Activated CD4-positive, alpha-beta T cell treated with anti-CD3 and anti-CD28 coated beads, Interleukin-2, amount 50 U/mL, for 24 hours (primary cell): Measurements from ENCODE around the gene HEATR5B.
A peak's percentile ranks its signal among the peaks of the same experiment; 100 is the strongest.
"Not testable (repeated sequence)": the region's sequence is repeated elsewhere in the genome, so short reads cannot be mapped to it uniquely, and the experiment has no call there.

Source experiments
- DNase-seq, 2 donors: peaks; one replicate each; pipeline ENCODE4 v3.0.0-alpha.2; 2020; ENCODE audit warnings: low read depth in 1 of 2, low spot score in 1 of 2

The HEATR5B gene

DNA sequence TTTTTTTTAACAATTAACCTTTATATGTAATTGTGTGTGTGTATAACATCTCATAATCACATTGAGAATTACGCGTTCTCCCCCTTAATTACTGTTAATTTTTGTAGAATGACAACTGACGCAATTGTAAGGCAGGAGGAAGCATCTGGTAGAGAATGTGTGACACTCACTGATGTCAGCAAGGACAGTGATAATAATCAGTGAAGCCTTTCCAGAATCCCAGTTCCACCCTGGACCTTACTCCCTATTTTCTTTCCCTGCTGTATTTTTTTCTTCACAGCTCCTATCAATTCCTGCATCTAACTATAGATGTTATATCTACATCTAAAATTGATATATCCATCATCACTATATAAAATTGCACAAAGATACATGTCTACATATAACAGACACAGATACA is 101.7 kb downstream of the HEATR5B start:
- no peak for DNase-seq

DNA sequence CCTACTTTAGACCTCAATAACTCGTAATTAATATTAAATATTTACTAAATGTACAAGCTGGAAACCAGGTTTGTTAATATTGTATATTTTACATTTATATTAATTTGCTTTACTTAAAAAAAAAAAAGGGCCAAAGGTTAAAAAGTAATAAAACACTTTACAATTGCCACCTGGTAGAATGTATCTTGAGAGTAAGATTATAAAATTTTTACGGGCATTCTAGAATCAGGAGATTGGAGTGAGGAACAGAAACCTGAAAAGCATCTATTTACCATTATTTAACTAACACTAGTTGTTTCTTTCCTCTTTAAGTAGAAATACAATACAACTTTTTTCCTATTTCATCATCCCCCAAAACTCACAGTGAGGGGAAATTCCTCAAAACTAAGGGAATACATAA is 102.3 kb downstream of the HEATR5B start:
- no peak for DNase-seq

DNA sequence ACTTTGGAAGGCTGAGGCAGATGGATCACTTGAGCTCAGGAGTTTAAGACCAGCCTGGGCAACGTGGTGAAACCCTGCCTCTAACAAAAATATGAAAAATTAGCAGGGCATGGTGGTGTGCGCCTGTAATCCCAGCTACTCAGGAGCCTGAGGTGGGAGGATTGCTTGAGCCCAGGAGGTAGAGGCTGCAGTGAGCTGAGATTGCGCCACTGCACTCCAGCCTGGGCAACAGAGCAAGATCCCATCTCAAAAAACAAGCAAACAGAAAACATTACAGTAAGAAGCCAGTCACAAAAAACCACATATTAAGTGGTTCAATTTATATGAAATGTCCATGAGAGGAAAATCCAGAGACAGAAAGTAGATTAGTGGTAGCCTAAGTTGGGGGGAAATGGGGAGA is 105.2 kb downstream of the HEATR5B start:
- not testable (repeated sequence) for DNase-seq

DNA sequence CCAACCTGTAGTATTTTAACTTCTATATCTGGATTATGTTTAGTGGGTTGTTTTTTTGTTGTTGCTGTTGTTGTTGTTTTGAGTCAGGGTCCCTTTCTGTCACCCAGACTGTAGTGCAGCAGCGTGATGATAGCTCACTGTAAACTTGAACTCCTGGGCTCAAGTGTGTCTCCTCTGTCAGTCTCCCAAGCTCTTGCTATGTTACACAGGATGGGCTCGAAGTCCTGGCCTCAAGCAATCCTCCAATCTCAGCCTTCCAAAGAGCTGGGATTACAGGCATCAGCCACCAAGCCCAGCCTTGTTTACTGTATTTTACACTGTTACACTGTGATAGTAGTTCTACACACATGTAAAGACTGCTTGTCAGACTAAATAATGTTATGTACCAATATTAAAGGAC is 108.1 kb downstream of the HEATR5B start:
- DNase-seq = no peak

DNA sequence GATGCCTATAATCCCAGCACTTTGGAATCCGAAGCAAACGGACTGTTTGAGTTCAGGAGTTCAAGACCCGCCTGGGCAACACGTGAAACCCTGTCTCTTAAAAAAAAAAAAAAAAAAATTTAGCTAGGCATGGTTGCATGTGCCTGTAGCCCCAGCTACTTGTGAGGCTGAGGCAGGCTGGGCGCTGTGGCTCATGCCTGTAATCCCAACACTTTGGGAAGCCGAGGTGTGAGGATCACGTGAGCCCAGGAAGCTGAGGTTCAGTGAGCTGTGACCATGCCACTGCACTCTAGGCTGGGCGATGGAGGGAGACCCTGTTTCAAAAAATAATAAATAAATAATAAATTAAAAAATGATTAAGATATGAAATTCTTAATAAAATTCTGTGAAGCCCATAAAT is 108.9 kb downstream of the HEATR5B start:
- DNase-seq = no peak

DNA sequence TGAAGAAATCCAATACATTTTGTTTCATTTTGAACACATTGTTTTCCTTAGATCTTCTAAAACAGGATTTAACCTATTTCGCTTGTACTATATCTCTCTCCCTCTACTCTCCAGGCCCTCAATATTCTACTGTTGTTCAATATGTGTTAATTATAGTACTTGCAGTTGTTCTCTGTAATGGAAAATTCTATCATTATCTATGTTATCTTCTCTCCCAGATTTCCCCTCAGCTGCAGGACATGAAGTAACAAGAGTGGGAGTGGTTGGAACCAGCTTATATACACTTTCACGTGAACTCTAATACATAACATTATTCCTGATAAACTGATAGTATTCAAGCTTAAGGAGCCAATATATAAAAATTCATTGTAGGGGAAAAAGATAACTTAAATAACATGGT is 110.9 kb downstream of the HEATR5B start:
- no peak for DNase-seq

DNA sequence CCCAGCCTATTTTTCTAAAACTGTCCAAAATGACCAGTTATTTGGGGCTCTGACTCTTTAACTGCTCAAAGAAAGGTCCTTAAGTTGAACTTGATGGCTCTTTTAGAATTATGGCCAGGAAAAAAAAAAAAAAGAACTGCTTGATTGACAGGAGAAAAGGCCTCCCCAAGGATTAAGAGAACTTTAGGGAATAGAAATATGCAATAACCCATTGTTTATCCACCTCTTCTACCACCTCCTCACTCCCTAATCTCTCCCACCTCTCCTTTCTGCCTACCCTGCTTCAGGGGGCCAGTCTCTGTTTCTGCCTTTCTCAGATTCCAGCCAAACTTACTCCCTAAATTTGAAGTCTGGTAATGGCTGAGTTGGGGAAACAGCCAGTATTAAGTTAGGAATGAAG is 112.2 kb downstream of the HEATR5B start:
- DNase-seq = no peak

DNA sequence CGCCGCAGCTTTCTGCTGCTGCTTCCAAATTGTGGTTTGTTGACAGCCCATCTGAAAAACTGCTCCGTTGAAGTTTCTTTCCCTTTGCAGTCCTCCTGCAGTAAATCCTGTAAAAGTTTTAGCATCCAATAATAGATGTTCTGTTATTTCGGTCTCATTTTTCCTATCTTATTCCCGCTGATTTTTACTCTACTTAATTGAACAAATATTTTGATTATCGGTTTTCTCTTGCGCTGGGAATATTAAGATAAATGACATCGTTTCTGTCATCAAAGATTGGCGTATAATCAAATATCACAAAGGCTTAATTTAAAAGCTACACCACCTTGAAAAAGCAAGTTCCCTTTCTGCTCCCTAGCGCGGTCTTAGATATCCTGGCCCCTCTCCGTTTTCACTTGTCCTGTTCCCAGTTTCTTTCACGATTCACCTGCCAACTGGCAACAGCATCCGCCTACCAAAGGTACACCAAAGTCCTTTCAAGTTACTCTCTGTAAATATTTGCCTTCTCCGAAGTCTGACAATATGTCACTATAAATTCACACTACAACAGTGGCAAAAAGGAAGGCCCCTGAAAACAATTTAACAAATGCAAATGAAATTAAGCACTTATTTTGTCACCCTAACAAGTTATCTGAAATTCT is 116.8 kb downstream of the HEATR5B start:
- no peak for DNase-seq

DNA sequence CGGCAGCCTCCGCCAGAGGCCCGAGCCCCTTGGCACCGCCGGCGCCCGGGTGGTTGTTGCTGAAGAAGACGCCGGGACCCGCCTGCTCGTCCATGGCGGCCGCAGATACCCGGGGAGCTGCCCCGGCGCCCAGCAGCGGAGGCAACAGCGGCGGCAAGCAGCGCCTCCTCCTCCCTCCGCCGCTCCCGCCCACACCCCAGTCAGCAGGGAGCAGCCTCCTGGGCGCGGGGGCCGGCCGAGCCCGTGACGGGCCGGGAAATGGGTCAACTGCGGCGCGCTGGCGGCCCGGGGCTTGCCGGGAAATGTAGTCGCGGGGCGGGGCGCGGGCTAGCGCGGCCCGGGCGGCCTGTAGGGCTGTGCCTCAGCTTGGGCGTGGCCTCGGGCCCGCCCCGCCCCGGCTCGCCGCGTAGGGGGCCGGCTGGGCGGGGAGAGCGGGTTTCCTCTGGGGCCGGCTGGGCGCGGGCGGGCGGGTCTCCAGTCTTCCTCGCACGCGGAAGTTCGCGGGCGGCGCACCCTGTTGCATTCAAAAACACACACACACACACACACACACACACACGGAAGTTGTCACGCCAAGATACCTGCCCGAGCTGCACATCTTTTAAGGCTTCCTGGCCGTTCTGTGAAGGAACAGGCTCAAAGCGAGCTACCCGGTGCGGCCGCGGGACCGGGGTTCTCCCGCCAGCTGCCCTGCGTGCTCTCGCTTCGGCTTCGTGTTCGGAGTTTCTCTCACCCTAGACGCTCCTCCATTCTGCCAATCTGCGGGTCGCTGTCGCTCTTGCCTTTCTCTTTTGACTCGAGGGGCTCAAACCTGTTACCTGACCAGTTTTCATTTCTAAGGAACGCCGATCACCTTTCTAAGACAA is 117.6 kb downstream of the HEATR5B start, which contains the start of gene STRN:
STRN (minus strand) TSS at position 167 of the 866 bp plus-strand sequence; CDS start at position 94, 73 bp downstream.
- DNase-seq = peak; percentile 93 to 96

DNA sequence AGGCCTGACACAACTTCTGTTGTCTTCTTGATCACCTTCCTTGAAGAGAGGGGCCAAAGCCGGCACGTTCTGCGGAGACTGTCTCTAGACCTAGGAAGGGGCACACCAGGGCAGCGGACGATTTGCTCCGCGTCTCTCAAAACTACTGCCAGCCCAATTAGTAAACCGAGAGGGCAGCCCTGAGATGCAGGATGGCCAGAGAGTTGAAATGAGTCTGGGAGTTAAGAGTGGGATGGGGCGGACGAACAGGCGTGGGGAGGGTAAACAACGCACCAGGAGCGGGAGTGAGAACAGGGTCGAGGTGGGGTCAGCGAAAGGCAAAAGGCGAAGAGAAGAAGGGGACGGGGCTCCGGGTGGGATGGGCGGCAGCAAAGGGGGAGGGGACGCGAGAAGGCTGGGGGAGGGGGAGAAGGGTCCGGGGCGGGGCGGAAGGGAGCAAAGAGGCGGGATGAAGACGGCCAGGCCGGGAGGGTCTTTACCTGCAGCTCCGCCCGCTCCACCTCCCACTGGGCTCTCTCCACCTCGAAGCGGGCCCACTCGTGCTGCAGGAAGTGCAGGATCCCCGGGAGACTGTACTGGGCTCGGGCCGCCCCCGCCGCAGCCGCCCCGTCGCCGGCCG is 118.3 kb downstream of the HEATR5B start:
- DNase-seq = peak in 1 of 2 donors; percentile 9

DNA sequence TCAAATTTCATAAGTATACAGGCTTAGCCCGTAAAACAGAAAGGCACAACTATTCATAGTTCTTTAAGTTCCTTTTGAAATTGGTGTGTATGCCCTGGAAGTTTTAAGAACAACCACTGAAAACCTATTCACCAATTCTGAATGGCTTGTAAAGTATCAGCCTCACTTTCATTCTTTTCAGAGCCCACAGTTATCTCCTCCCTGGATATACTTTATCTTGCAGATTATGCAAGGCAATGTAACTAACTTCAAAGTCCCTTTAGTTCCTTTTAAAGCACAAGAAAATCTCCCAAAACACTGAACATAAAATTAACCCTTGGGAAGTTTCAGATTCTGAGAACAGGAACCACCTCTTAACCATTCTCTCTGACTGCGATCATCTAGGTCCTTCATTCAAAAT is 119.0 kb downstream of the HEATR5B start:
- no peak for DNase-seq

DNA sequence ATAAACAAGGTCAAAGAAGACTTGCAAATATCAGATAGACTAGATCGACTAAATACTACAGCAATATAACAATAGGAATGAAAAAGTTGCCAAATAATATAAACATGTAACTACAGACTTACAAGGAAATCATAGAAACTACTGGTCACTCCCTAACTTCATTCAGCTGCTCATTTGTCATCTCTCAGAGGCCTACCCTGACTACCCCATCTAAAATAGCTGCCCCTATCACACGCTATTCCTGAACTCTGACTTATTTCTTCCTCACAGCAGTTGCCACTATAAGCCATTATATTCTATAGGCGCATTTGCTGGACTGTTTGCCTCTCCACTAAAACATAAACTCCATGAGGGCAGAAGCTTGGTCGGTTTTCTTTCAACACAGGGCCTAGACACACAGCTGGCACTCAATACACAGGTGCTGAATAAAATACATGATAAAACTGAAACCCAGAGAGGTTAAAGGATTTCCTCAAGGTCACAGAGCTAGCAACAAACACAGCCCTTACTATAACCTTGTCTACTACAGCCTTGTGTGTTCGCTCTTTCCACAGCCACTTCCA is 119.6 kb downstream of the HEATR5B start:
- no peak for DNase-seq

DNA sequence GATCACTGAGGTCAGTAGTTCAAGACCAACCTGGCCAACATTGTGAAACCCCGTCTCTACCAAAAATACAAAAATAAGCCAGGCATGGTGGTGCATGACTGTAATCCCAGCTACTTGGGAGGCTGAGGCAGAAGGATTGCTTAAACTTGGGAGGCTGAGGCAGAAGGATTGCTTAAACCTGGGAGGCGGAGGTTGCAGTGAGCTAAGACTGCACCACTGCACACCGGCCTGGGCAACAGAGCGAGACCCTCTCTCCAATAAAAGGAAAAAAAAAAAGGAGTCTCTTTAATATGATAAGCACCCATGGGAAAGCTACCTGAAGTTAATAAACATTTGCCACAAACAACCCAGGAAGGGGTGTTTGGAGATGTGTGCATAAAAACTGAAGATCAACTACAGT is 120.4 kb downstream of the HEATR5B start:
- no peak for DNase-seq

DNA sequence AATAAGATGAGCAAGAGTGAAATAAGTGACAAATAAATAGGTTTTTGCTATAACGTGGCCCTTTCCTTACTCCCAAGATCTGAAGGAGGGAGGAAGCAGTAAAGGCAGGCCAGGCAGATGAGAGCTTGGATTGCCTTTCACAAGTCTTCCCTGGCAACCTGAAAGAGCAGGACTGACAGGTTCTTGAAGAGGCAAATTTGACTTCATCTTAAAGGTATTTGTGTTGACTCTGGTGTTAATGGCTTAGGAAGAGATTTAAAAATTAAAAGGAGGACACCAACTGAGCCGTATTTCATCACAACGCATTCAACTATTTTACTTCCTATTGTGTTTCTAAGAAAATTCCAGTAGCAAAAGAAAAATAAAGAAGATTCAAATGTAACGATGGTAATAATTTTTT is 121.1 kb downstream of the HEATR5B start:
- no peak for DNase-seq

DNA sequence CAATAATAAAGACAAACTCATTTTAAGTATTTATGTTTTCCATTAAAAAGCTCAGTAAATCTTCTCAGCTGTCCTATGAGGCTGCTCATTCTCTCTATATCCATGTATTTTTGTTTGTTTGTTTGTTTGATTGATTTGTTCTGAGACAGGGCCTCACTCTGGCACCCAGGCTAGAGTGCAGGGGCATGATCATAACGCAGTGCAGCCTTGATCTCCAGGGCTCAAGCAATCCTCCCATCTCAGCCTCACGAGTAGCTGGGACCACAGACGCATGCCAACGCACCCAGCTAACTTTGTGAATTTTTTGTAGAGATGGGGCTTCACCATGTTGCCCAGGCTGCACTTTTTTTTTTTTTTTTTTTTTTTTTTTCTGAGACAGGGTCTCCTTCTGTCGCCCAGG is 123.4 kb downstream of the HEATR5B start:
- no peak for DNase-seq

DNA sequence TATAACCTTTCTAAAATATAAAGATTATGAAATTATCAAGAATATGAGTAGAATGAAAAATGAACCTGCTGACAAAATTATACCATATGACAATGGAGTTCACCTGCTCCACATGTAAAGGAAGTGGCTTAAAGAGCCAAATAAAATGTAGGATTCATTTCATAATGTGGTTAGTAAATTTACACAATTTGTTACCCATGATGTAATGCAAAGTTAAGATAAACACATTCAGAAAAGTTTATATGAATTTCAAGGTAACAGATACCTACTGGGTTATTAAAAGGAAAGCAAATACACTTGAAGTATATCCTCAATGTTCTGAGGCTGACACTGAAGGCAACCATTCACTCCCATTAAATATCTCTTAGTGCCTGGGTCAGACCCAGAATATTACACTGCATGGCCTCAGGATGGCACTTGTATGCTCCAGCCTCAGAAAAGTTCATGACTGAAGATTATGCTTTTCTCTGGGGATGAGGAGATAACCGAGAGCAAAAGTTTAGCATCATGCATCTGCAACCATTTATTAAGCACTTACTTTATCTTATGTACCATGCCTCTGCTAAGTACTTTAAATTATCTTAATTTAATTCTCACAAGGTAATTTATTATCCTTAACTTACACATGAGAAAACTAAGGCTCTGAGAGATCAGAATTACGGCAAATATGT is 124.0 kb downstream of the HEATR5B start:
- no peak for DNase-seq

DNA sequence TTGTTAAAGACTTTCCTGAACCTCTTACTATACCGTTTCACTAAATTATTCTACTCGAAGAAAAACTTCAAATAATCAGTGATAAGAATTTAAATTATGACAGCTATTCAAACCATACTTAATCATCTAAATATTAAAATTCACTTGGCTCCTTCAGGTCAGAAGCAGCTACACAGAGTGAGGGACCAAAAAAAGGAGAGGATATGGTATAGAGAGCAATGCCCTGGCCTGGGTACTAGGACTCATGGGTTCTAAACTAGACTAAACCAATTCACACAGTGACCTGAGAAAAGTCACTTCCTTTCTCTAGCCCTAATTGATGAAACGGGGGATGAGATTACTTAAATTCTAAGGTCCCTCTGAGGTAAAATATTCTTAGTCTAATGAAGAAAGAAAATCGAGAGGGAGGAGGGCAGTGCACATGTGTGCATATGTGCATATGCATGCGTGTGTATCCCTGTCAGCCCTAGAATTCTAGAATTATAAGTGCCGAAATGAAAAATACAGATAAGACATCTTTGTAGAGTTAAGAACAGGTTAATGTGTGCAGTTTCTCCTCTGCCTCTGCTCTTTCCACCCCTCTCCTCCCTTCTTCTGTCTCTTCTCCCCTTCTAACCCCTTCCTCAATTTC is 129.1 kb downstream of the HEATR5B start:
- DNase-seq = no peak

DNA sequence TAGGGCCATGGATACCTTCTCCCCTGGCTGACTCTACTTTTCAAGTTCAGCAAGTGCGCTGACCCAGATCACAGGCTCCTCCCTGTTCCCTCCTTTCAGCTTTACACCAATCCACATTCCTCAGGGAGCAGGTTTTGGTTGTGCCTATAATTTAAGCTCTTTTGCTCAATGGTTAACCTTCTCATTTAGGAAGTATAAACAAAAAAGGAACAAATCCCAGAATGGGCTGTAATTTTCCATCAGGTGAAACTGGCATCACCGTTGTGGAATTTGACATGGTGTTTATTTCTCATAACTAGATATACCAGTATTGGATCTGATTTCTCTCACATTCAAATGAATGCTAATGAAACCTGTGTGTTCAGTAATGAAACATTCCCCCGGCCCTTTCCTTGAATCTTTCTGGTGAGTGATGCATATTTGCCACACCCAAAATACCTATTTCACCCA is 131.4 kb downstream of the HEATR5B start:
- no peak for DNase-seq

DNA sequence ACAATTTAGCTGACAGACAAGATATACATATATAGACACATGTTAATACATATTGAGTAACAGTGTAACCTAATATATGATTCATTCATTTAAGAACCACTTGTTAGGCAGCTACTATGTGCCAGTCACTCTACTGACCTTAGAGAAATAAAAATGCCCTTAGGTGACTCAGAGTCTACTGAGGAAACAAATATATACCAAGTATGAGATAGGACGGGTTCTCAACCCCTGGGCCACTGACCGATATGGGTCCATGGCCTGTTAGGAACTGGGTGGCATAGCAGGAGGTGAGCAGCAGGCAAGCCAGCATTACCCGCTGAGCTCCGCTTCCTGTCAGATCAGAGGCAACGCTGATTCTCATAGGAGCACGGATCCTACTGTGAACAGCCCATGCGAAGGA is 132.6 kb downstream of the HEATR5B start:
- DNase-seq = no peak

DNA sequence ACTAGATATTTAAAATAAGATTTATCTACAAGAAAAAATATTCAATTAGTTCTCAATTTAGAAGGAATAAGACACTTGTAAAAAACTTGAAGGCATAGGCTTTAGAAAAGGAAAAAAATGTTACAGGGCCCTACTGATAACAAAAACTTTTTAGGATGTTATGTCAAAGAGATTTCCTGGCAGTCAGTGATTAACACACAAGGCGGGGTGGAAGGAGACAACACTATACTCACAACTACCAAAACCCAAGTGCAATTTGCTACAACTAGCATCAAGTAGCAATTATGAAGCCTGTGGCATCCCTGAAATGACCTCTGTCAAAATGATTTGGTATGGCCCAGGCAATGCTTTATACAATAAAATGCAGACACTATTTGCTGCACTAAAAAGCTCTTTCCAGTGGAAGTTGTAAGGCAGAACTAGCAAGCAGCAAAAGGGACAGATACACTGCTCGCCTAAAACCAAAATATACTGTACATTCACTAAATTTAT is 133.1 kb downstream of the HEATR5B start:
- no peak for DNase-seq

DNA sequence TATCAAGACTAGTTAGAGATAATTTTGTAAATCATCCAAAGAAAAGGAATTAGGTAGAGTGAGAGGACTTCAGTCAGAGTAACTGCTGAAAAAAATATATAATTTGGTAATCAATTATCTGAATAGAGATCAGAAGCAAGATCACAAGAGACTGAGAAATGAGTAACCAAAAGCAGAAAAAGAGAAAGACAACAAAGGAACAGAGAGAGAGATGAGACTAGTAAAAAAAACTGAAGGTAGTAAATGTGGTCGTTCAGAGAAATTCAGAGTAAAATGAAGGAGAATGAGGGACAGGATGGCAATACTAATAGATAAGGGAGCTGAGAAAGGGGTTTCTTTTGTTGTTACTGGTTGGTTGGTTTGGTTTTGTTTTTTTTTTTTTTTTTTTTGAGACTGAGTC is 134.3 kb downstream of the HEATR5B start:
- DNase-seq = no peak
